H9 (cell line): ENCODE results near the gene KRTDAP. TPM values are rescaled to one million over a fixed set of nuclear protein-coding genes. Genes with fewer than 3 reads are reported as not detected.

Source experiments
- DNase-seq: peaks from one replicate; pipeline ENCODE4 v3.0.0-alpha.2; 2017
- H2AFZ ChIP-seq: one replicate; pipeline ENCODE4 v1.6.1; 2013; ENCODE audit warnings: mild to moderate bottlenecking, low read length, control low read depth, moderate library complexity
- H2AK5ac ChIP-seq: 2 replicates; pipeline ENCODE4 v1.6.1; 2013; ENCODE audit warnings: low read length, control low read depth, mixed read lengths; ENCODE audit not compliant: insufficient read length
- H2BK120ac ChIP-seq: one replicate; pipeline ENCODE4 v1.6.1; 2013; ENCODE audit warnings: low read depth, mild to moderate bottlenecking, low read length, control low read depth, inconsistent platforms; ENCODE audit not compliant: poor library complexity, severe bottlenecking
- H2BK12ac ChIP-seq: 2 replicates; pipeline ENCODE4 v1.6.1; 2013; ENCODE audit warnings: low read length, control low read depth, mixed read lengths, low read depth; ENCODE audit not compliant: insufficient read length
- H2BK15ac ChIP-seq: 2 replicates; pipeline ENCODE4 v1.6.1; 2013; ENCODE audit warnings: low read depth, low read length, control low read depth
- H2BK20ac ChIP-seq: one replicate; pipeline ENCODE4 v1.6.1; 2013; ENCODE audit warnings: low read depth, mild to moderate bottlenecking, low read length, control low read depth, inconsistent platforms; ENCODE audit not compliant: poor library complexity, severe bottlenecking
- H2BK5ac ChIP-seq: 2 replicates; pipeline ENCODE4 v1.6.1; 2013; ENCODE audit warnings: low read length, control low read depth, mixed read lengths; ENCODE audit not compliant: insufficient read length
- H3K14ac ChIP-seq: 2 replicates; pipeline ENCODE4 v1.6.1; 2013; ENCODE audit warnings: low read length, control low read depth; ENCODE audit not compliant: insufficient read depth
- H3K18ac ChIP-seq: 2 replicates; pipeline ENCODE4 v1.6.1; 2013; ENCODE audit warnings: low read depth, mild to moderate bottlenecking, mixed read lengths, low read length, control low read depth; ENCODE audit not compliant: insufficient read length
- H3K23ac ChIP-seq: 2 replicates; pipeline ENCODE4 v1.6.1; 2013; ENCODE audit warnings: low read length, control low read depth, mixed read lengths, low read depth; ENCODE audit not compliant: insufficient read length
- H3K23me2 ChIP-seq: 2 replicates; pipeline ENCODE4 v1.6.1; 2013; ENCODE audit warnings: low read depth, mild to moderate bottlenecking, mixed read lengths, low read length, control low read depth; ENCODE audit not compliant: insufficient read length, poor library complexity, severe bottlenecking
- H3K27ac ChIP-seq: 2 replicates; pipeline ENCODE4 v1.5.1; 2013; ENCODE audit warnings: low read length, control low read depth, mixed read lengths, low read depth; ENCODE audit not compliant: insufficient read length
- H3K27me3 ChIP-seq: 2 replicates; pipeline ENCODE4 v1.6.1; 2013; ENCODE audit warnings: low read length, control low read depth, inconsistent platforms; ENCODE audit not compliant: insufficient read depth
- H3K4ac ChIP-seq: 2 replicates; pipeline ENCODE4 v1.6.1; 2013; ENCODE audit warnings: low read depth, mild to moderate bottlenecking, control low read depth, inconsistent platforms, low read length, moderate library complexity
- H3K4me1 ChIP-seq: 2 replicates; pipeline ENCODE4 v1.6.1; 2013; ENCODE audit warnings: low read length, control low read depth, inconsistent platforms; ENCODE audit not compliant: insufficient read depth
- H3K4me2 ChIP-seq: 2 replicates; pipeline ENCODE4 v1.6.1; 2013; ENCODE audit warnings: low read length, control low read depth, mixed read lengths; ENCODE audit not compliant: insufficient read length, insufficient read depth
- H3K56ac ChIP-seq: 2 replicates; pipeline ENCODE4 v1.6.1; 2013; ENCODE audit warnings: low read depth, mild to moderate bottlenecking, mixed read lengths, low read length, control low read depth; ENCODE audit not compliant: insufficient read length
- H3K79me1 ChIP-seq: 2 replicates; pipeline ENCODE4 v1.6.1; 2013; ENCODE audit warnings: low read depth, mild to moderate bottlenecking, moderate library complexity, low read length, control low read depth, inconsistent platforms; ENCODE audit not compliant: insufficient read depth, poor library complexity, severe bottlenecking
- H3K79me2 ChIP-seq: 2 replicates; pipeline ENCODE4 v1.6.1; 2013; ENCODE audit warnings: low read length, control low read depth, inconsistent platforms; ENCODE audit not compliant: insufficient read depth
- H3K9ac ChIP-seq: 2 replicates; pipeline ENCODE4 v1.6.1; 2013; ENCODE audit warnings: low read length, control low read depth, mixed read lengths; ENCODE audit not compliant: insufficient read length; ENCODE audit errors: extremely low read depth
- H3K9me3 ChIP-seq: one replicate; pipeline ENCODE4 v1.6.1; 2013; ENCODE audit warnings: low read depth, low read length, inconsistent platforms; ENCODE audit not compliant: control insufficient read depth
- H3T11ph ChIP-seq: one replicate; pipeline ENCODE4 v1.6.1; 2013; ENCODE audit warnings: mild to moderate bottlenecking, low read length, control low read depth, inconsistent platforms
- H4K20me1 ChIP-seq: one replicate; pipeline ENCODE4 v1.6.1; 2013; ENCODE audit not compliant: control insufficient read depth, insufficient read length, insufficient read depth
- H4K5ac ChIP-seq: 2 replicates; pipeline ENCODE4 v1.6.1; 2013; ENCODE audit warnings: low read depth, mild to moderate bottlenecking, mixed read lengths, low read length, control low read depth; ENCODE audit not compliant: insufficient read length
- H4K8ac ChIP-seq: replicated peaks from 2 replicates; pipeline ENCODE4 v1.6.1; 2013; ENCODE audit warnings: low read length, control low read depth, mixed read lengths, low read depth; ENCODE audit not compliant: insufficient read length
- H4K91ac ChIP-seq: 2 replicates; pipeline ENCODE4 v1.6.1; 2013; ENCODE audit warnings: low read depth, mild to moderate bottlenecking, moderate library complexity, mixed read lengths, low read length, control low read depth; ENCODE audit not compliant: insufficient read length
- H3K27ac Mint-ChIP-seq, 3 experiments: 2 replicates in 2 of 3; 3 replicates in 1 of 3; pipeline ENCODE4 v1.8.0; 2020 to 2021; ENCODE audit warnings: mixed read lengths in 3 of 3, mild to moderate bottlenecking in 1 of 3, moderate library complexity in 1 of 3
- H3K27me3 Mint-ChIP-seq: 2 replicates; pipeline ENCODE4 v1.8.0; 2021; ENCODE audit warnings: low read depth, mild to moderate bottlenecking, moderate library complexity, mixed read lengths
- H3K36me3 Mint-ChIP-seq, 3 experiments: 2 replicates in 2 of 3; 3 replicates in 1 of 3; pipeline ENCODE4 v1.8.0; 2020 to 2021; ENCODE audit warnings: low read depth in 3 of 3, mixed read lengths in 3 of 3; ENCODE audit not compliant: insufficient read depth in 1 of 3
- H3K4me1 Mint-ChIP-seq, 2 experiments: 2 replicates each; pipeline ENCODE4 v1.8.0; 2020; ENCODE audit warnings: mixed read lengths in 2 of 2
- H3K4me3 Mint-ChIP-seq, 2 experiments: 2 replicates in 1 of 2; 3 replicates in 1 of 2; pipeline ENCODE4 v1.8.0; 2020 to 2021; ENCODE audit warnings: mild to moderate bottlenecking in 2 of 2, mixed read lengths in 2 of 2, moderate library complexity in 1 of 2
- H3K9me3 Mint-ChIP-seq, 2 experiments: 2 replicates in 1 of 2; 3 replicates in 1 of 2; pipeline ENCODE4 v1.8.0; 2020; ENCODE audit warnings: mild to moderate bottlenecking in 2 of 2, mixed read lengths in 2 of 2, moderate library complexity in 1 of 2
- CTCF ChIP-seq: fragments of 200-600 bp; sonication (generic); conservative IDR thresholded peaks from 3 replicates; pipeline ENCODE4 v1.8.0; 2021; ENCODE audit warnings: antibody characterized with exemption, mild to moderate bottlenecking
- WGBS: extraction: QIAGEN DNeasy Blood & Tissue Kit; methylation state at CpG from one replicate; pipeline ENCODE4 v1.1.7; 2013; ENCODE audit warnings: missing lambda C conversion rate, low lambda C conversion rate, mixed read lengths; ENCODE audit not compliant: insufficient read length; ENCODE audit errors: extremely low coverage; 5-methylcytosine and 5-hydroxymethylcytosine counted together
- total RNA-seq: library from RNA; stranded (reverse); gene quantifications from 2 replicates; pipeline ENCODE4 v1.2.1, GENCODE V29; 2021

The KRTDAP gene
- total RNA-seq, 1 experiment from 2014 or later = 0.87 TPM

GRCh38 chr19:35487656-35488182 lies 2.5 kb downstream of the KRTDAP start:
- Histone ChIP-seq H3K4me1 (no peaks in the 10 kb centered on the region), H3K79me2 (no peaks in the 10 kb centered on the region), H4K20me1 (no peaks in the 10 kb centered on the region), H2BK120ac (no peak overlapping the region), H4K5ac (no peak overlapping the region), H3K18ac (no peak overlapping the region), H3K27me3 (no peaks in the 10 kb centered on the region), H2AK5ac (no peak overlapping the region), H2AFZ (no peak overlapping the region), H3K4ac (no peak overlapping the region), H3K56ac (no peak overlapping the region), H2BK20ac (no peak overlapping the region), H4K91ac (no peak overlapping the region), H3K9me3 (no peaks in the 10 kb centered on the region), H3K23me2 (no peaks in the 10 kb centered on the region), H3K4me2 (no peak overlapping the region), H3K14ac (no peak overlapping the region), H3K23ac (no peak overlapping the region), H3T11ph (no peak overlapping the region), H3K79me1 (no peaks in the 10 kb centered on the region), H2BK5ac (no peak overlapping the region), H3K27ac (no peak overlapping the region), H2BK12ac (no peak overlapping the region), H4K8ac (no peak overlapping the region), H2BK15ac (no peak overlapping the region), H3K9ac (no peak overlapping the region)
- H3K4me1 Mint-ChIP-seq = peaks cover 0 to 3% of the 10 kb centered on the region in 2 experiments; a peak in 1 of 4 replicates
- no peak overlapping the region for H3K4me3 Mint-ChIP-seq
- H3K9me3 Mint-ChIP-seq = no peaks in the 10 kb centered on the region
- DNase-seq = no peak
- H3K36me3 Mint-ChIP-seq = no peaks in the 10 kb centered on the region
- no CpG with 5 or more reads among the region's 10 CpGs for WGBS
- TF ChIP-seq CTCF = no peak
- H3K27me3 Mint-ChIP-seq = peaks cover 48% of the 10 kb centered on the region
- no peak overlapping the region for H3K27ac Mint-ChIP-seq
